Activated T-cell treated with anti-CD3 and anti-CD28 coated beads, Interleukin-2, amount 50 U/mL, for 72 hours (primary cell): ENCODE measurements around the gene IFT27. TPM values are rescaled to one million over a fixed set of nuclear protein-coding genes. Genes with fewer than 3 reads are reported as not detected.

ENCODE experiments used
- ATAC-seq, 2 donors: fragments of 150-1000 bp; cut with Tn5 transposase; replicated peaks in 1 of 2; 2 replicates each; pipeline ENCODE4 v1.10.0; 2021; ENCODE audit warnings: moderate library complexity in 2 of 2, mild to moderate bottlenecking in 1 of 2
- DNase-seq, 2 donors: peaks; one replicate each; pipeline ENCODE4 v3.0.0; 2021 to 2022; ENCODE audit warnings: mixed read lengths in 1 of 2
- H3K27ac Mint-ChIP-seq: one replicate; pipeline ENCODE4 v1.8.0; 2022; ENCODE audit warnings: mild to moderate bottlenecking, moderate library complexity, mixed read lengths
- H3K27me3 Mint-ChIP-seq: one replicate; pipeline ENCODE4 v1.8.0; 2022; ENCODE audit warnings: low read depth, mixed read lengths
- H3K36me3 Mint-ChIP-seq, 2 donors: one replicate each; pipeline ENCODE4 v1.8.0; 2022; ENCODE audit warnings: mixed read lengths in 2 of 2, mild to moderate bottlenecking in 1 of 2; ENCODE audit not compliant: insufficient read depth in 2 of 2
- H3K4me1 Mint-ChIP-seq: one replicate; pipeline ENCODE4 v1.8.0; 2022; ENCODE audit warnings: low read depth, mixed read lengths
- H3K4me3 Mint-ChIP-seq, 2 donors: one replicate each; pipeline ENCODE4 v1.8.0; 2022; ENCODE audit warnings: mild to moderate bottlenecking in 2 of 2, mixed read lengths in 2 of 2, moderate library complexity in 2 of 2
- H3K9me3 Mint-ChIP-seq, 2 donors: one replicate each; pipeline ENCODE4 v1.8.0; 2022; ENCODE audit warnings: mixed read lengths in 2 of 2
- total RNA-seq, 2 donors: library from RNA; stranded (reverse); gene quantifications; one replicate each; pipeline ENCODE4 v1.2.3, GENCODE V29; 2022

IFT27 gene
- total RNA-seq, 2 donors from 2014 or later, result 25.8 to 26.3 TPM

DNA sequence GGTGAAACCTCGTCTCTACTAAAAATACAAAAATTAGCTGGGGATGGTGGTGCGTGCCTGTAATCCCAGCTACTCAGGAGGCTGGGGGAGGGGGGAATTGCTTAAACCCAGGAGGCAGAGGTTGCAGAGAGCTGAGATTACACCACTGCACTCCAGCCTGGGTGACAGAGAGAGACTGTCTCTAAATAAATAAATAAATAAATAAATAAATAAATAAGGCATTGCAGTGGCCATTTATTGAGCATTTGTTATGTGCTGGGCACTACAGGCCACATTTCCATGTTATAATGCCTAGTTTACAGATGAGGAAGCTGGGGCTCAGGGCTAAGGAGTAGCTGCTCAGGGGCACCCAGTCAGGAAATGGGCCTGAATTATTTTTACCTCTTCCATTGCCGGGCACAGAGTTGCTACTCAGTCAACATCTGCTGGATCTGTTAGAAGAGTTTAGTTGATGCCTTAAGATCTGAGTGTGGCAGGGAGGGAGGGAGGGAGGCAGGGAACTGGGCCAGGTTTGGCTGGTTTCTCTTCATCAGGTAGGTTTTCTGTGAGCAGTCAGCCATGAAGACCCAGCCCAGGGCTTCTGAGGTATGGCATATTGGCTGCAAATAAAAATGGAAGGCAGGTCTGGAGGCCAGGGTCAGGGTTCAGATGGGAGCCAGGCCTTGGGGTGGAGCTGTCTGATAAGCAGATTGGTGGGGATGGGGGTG lies 35.3 kb upstream of the IFT27 start:
- Mint-ChIP-seq H3K9me3 (no peaks in the 10 kb centered on the region), H3K27ac (no peak overlapping the region)
- ATAC-seq, result no peak

DNA sequence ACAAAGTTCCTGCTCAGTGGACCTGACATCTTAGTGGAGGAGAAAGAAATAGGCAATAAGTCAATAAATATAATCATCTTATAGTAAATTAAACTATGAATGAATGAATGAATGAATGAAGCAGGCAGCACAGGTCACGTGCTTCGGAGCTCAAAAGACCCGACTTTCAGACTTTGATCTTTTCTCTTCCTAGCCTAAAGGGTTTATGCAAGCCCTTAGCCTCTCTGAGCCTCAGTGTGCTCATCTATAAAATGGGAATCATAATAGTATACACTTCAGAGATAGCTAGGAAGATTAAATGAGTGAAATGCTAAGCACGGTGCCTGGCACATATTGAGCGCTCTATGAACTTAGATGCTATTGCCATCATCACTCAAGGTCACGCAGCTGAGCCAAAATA lies 33.4 kb upstream of the IFT27 start:
- H3K4me3 Mint-ChIP-seq, result no peak overlapping the region
- H3K27ac Mint-ChIP-seq, result no peak overlapping the region
- H3K36me3 Mint-ChIP-seq, result no peaks in the 10 kb centered on the region
- H3K4me1 Mint-ChIP-seq, result peaks cover 14% of the 10 kb centered on the region
- H3K27me3 Mint-ChIP-seq, result peaks cover 7% of the 10 kb centered on the region
- H3K9me3 Mint-ChIP-seq, result no peaks in the 10 kb centered on the region
- ATAC-seq, result no peak
- no peak for DNase-seq

More for the DNA sequence above, 35.3 kb upstream of the IFT27 start:
- H3K36me3 Mint-ChIP-seq, result no peaks in the 10 kb centered on the region
- peaks cover 26% of the 10 kb centered on the region for H3K27me3 Mint-ChIP-seq
- no peak for DNase-seq
- no peak overlapping the region for H3K4me3 Mint-ChIP-seq
- peaks cover 14% of the 10 kb centered on the region for H3K4me1 Mint-ChIP-seq

DNA sequence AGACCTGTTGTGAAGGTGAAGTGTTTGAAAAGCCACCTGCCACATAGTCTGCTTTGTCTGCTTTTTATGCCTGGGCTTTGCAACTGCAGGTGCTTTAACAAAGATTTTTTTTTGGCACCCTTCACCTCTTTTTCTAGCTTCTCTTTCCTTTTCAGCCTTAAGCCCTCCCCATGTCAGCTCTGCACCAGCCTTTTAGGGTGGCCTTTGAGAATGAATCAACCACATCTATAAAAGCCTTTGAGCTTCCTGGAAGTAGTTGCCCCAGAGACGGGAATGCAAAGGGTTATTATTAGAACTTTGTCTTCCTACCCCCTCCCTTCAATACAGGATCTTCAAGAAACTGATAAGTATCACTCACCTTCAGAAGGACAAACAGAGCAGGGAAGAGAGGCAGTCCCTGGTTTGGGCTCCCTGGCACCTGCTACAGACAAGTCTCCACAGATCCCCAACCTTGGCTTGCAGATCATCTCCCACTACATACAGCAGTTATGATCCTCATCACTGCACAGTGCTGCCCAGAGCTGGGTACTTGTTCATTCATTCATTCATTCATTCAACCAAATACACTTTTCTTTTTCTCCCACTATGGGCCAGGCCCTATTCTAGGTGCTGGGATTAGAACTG lies 32.9 kb upstream of the IFT27 start:
- ATAC-seq (no peak), DNase-seq (no peak)
- H3K27ac Mint-ChIP-seq, result no peak overlapping the region
- H3K36me3 Mint-ChIP-seq, result no peaks in the 10 kb centered on the region
- peaks cover 2% of the 10 kb centered on the region for H3K27me3 Mint-ChIP-seq
- peaks cover 14% of the 10 kb centered on the region for H3K4me1 Mint-ChIP-seq
- H3K4me3 Mint-ChIP-seq, result no peak overlapping the region
- no peaks in the 10 kb centered on the region for H3K9me3 Mint-ChIP-seq

DNA sequence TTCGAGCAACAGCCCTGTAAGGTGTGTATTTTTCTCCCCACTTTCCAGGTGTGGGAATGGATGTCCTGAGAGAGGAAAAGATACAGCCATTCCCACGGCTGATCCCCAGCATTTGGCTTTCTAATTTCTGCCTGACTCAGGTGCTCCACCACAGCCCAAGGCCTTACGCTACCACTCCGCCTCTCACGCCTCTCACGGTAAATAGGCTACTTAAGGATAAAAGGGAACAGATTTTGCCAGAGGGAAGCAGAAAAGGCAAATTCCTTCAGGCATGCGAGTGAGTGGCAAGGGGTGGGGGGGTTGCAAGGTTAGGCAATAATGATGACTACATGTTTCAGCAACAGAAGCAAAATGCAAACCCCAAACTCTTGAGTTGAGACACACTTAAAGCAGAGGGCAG lies 31.7 kb upstream of the IFT27 start:
- ATAC-seq (no peak), DNase-seq (no peak)
- Mint-ChIP-seq H3K27me3 (no peaks in the 10 kb centered on the region), H3K4me1 (peaks cover 14% of the 10 kb centered on the region), H3K4me3 (no peak overlapping the region), H3K36me3 (no peaks in the 10 kb centered on the region), H3K27ac (no peak overlapping the region), H3K9me3 (no peaks in the 10 kb centered on the region)

DNA sequence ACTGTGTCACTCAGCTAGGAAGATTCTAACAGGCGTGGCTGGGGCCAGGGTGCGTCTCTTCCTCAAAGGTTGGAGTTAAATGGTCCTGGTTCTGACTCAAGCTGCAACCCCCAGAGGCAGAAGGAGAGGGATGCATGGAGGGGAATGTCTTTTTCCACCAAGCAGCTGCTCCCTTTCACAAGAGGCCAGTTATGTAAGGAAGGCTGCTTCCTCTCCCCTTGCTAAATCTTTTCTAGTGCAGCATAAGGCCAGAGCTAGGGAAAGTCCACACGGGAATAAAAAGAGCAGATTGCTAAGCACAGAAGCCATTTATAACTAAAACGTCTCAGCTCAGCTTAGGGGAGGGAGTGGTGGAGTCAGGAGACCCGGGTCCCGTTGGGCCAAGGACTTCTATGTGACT lies 30.9 kb upstream of the IFT27 start:
- DNase-seq (no peak), ATAC-seq (no peak)
- Mint-ChIP-seq H3K36me3 (no peaks in the 10 kb centered on the region), H3K27ac (no peak overlapping the region), H3K9me3 (no peaks in the 10 kb centered on the region), H3K4me3 (no peak overlapping the region), H3K4me1 (peaks cover 14% of the 10 kb centered on the region), H3K27me3 (no peaks in the 10 kb centered on the region)

DNA sequence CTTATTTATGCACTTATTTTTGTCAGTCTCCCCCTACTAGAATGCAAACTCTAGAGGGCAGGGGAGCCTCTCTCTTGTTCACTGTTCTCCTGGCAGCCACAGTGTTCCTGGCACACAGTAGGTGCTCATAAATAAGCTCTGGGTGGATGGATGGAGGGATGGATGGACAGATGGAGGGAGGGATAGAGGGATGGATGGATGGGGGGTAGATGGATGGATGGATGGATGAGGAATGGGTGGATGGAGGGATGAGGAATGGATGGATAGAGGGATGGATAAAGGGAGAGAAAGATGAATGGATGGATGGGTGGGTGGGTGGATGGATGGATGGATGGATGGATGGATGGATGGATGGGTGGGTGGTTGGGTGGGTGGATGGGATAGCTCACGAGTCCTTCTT lies 27.4 kb upstream of the IFT27 start:
- no peak overlapping the region for H3K4me3 Mint-ChIP-seq
- peaks cover 6% of the 10 kb centered on the region for H3K4me1 Mint-ChIP-seq
- no peaks in the 10 kb centered on the region for H3K9me3 Mint-ChIP-seq
- no peak for ATAC-seq
- no peaks in the 10 kb centered on the region for H3K36me3 Mint-ChIP-seq
- H3K27me3 Mint-ChIP-seq, result no peaks in the 10 kb centered on the region
- no peak overlapping the region for H3K27ac Mint-ChIP-seq
- DNase-seq, result no peak

DNA sequence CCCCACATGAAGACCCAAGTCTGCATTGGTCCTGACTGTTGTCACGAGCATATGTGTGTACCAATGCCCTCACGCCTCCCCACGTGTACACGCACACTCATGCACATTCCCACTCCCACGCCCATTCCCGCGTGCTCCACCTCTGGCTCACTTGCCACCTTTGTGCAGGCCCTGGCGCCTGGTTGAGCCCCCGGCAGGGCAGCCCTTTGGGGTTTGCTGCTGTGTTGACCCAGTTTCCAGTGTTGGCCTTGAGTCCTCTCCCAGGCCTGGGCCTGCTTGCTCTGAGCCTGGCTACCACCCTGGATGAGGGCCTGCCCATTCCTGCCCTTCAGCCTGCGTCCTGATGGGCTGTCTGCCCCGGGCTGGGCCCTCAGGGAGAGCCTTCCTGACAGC lies 22.8 kb upstream of the IFT27 start:
- Mint-ChIP-seq H3K27ac (no peak overlapping the region), H3K27me3 (no peaks in the 10 kb centered on the region), H3K4me1 (no peaks in the 10 kb centered on the region), H3K36me3 (no peaks in the 10 kb centered on the region), H3K4me3 (no peak overlapping the region), H3K9me3 (no peaks in the 10 kb centered on the region)
- DNase-seq, result no peak
- ATAC-seq, result no peak

DNA sequence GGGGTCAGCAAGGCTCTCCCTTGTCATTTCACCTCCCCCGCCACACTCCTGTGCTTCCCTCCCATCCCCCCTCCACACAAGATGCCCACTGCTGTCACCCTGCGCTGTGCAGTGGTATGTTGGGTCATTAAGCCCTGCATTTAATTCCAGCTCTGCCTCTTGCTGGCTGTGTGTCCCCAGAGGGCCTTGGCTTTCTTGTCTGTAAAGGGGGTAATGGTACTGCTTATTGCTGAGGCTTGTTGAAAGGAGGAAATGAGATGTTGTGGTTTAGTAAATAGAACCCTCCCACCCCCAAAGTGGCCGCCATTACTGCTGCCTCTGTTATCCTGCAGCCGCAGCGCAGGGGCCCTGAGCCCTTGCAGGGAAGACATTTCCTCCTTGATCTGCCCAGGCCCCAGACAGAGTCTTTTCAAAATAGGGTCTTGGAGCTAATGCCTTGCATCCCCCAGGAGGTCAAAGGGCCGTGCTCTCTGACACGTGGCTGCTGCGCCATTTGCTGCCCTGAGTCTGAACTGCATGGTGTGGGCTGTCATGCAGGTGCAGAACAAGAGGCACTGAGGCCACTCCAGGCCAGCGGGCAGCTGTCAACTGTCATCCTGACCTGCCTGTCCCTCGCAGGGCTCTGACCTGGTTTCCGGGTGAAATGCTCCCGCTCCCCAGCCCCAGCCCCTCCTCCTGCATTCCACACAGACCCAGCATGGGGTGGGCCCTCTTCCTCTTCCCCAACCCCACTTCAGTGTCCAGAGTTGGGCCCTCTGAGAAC lies 22.2 kb upstream of the IFT27 start:
- Mint-ChIP-seq H3K4me1 (no peaks in the 10 kb centered on the region), H3K4me3 (no peak overlapping the region), H3K9me3 (no peaks in the 10 kb centered on the region), H3K27ac (no peak overlapping the region), H3K36me3 (no peaks in the 10 kb centered on the region), H3K27me3 (no peaks in the 10 kb centered on the region)
- DNase-seq (no peak), ATAC-seq (no peak)

DNA sequence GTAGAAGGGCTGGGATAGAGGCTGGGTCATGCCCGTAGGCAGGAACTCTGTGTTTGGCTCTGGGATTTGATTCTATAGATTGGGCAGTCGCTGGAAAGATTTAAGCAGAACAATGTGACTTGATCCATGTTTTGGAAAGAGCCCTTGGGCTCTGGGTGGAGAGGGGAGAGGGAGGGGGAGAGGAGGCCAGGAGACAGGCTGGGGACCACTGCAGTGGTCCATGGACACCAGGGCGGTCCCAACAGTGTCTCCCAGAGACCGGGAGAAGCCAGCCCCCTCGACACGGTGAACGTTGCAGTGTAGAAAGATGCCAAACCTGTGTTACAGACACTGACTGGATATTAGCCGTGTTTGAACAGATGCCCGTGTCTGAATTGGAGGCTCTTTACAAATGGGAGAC lies 21.5 kb upstream of the IFT27 start:
- ATAC-seq, result no peak
- no peak for DNase-seq
- Mint-ChIP-seq H3K4me3 (no peak overlapping the region), H3K27me3 (no peaks in the 10 kb centered on the region), H3K4me1 (no peaks in the 10 kb centered on the region), H3K36me3 (no peaks in the 10 kb centered on the region), H3K9me3 (no peaks in the 10 kb centered on the region), H3K27ac (no peak overlapping the region)

DNA sequence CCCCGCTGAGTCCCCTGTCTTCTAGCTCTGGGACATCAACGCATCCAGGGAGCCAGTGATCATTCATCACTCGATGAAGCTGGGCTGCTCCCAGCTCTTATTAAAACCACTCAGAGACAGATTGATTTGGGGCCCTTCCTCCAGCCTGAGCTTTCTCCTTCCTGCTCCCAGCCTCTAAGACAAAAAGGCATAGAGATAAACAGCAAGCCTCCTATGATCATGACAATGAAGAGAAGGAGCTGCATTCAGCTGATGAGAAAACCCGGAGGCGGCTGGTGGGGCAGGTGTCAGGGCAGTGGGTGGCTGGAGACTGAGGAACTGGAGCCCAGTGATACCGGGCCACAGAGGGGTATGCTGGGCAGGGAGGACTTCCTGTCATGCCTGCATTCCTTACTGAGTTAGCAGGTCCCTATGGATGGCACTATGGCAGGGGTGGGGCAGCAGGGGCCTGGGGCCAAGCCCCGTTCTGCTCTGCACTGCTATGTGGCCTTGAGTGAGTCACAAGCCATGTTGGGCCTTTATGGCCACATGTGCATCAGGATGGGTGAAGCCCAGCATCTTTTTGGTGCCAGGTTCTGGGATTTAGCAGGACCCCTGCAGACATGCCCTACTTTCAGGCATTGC lies 20.7 kb upstream of the IFT27 start:
- no peak overlapping the region for H3K4me3 Mint-ChIP-seq
- H3K4me1 Mint-ChIP-seq, result no peaks in the 10 kb centered on the region
- no peaks in the 10 kb centered on the region for H3K27me3 Mint-ChIP-seq
- no peaks in the 10 kb centered on the region for H3K9me3 Mint-ChIP-seq
- no peaks in the 10 kb centered on the region for H3K36me3 Mint-ChIP-seq
- H3K27ac Mint-ChIP-seq, result no peak overlapping the region
- ATAC-seq, result no peak
- DNase-seq, result no peak

DNA sequence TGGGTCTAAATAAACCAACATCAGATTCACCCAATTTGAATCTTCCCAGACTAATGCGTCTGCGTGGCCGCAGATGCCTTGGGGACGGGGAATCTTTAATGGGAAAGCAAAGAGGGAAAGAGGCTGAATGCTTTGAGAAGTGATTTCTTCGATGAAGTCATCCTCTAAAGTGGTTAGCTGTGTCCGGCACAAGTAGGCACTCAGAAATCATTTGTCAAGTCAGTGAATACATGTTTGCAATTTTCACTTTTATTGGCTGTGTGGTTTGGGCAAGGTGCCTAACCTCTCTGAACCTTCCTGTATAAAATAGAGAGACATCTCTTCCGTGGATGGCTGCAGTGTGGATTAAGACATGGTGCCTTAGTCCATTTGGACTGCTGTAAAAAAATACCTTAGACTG lies 19.7 kb upstream of the IFT27 start:
- ATAC-seq (no peak), DNase-seq (no peak)
- Mint-ChIP-seq H3K4me3 (no peak overlapping the region), H3K36me3 (no peaks in the 10 kb centered on the region), H3K27me3 (no peaks in the 10 kb centered on the region), H3K27ac (no peak overlapping the region), H3K4me1 (peaks cover 9% of the 10 kb centered on the region), H3K9me3 (no peaks in the 10 kb centered on the region)

DNA sequence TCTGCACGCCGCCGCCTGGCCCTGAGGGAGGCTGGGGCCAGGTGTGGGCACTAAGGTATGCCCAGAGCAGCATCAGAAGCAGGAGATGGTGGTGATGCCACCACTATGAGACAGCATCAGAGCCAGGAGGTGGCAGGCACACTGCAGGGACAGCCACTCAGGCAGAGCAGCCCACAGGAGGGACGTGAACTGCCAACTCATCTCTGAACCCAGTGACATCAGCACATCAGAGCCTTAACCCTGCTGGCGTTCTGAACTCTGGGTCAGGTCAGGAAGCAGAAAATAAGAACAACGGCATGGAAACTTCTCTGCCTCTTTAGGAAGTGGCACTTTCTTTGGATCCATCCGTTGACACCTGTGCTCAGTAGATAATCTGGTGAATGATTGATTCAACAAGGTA lies 14.7 kb upstream of the IFT27 start:
- ATAC-seq, result peak; percentile 100

More for the DNA sequence above, 14.7 kb upstream of the IFT27 start:
- H3K27me3 Mint-ChIP-seq, result no peaks in the 10 kb centered on the region
- H3K9me3 Mint-ChIP-seq, result no peaks in the 10 kb centered on the region
- peak overlapping the region in 1 of 2 donors; percentile 13 for H3K4me3 Mint-ChIP-seq
- H3K4me1 Mint-ChIP-seq, result peaks cover 15% of the 10 kb centered on the region
- peak; percentile 67 to 69 for DNase-seq
- no peak overlapping the region for H3K27ac Mint-ChIP-seq
- H3K36me3 Mint-ChIP-seq, result no peaks in the 10 kb centered on the region
